Measurements from ENCODE around the gene DIO3. TPM values are rescaled to one million over a fixed set of nuclear protein-coding genes. Genes with fewer than 3 reads are reported as not detected.

Gene DIO3
- total RNA-seq, 1 donor from 2014 or later = 0.13 TPM

DNA sequence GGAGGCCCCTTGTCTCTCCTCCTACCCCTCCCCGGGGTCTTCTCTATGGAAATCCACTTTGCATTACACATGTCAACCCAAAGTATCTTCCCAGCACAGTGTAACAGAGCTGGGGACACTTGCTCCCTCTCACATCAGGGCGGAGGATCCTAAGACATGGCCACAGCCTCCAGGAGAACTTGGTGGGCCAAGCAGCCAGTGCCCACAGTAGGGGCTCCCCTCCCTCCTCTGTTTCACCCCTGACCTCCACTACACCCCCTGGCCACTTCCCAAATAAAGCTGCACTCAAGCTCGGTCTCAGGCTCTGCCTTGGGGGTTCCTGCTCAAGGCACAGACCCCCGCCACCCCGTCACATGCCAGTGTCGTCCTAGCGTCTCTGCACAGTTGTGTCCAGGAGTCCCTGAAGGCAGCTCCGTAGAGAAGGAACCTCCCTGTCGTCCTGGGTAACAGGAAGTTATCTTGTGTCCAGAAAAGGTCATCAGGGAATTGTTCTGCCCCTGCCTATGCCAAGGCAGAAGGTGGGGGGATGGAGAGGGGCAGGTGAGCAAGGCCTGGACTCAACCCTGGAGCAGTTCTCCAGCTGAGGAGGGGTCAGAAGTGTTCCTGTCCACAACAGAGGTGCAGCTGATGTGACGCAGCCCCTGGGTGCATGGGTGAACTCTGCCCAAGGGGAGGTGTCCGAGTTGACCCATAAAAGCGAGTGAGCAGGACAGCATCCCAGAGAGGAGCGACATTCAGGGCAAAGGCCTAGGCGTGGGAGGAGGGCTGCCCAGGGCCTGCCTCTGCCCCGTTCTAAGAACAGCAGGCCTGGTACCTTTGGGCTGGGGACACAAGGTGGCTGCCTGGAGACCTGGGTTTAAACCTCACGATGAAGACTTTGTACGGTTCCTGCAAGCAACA is 25.5 kb downstream of the DIO3 start:
- H3K36me3 ChIP-seq (ENCODE audit: control insufficient read depth, insufficient read depth, low read length) = no peaks in the 10 kb centered on the region
- no peak overlapping the region for H3K4me3 ChIP-seq (ENCODE audit: low read depth, low read length)
- TF ChIP-seq, protein P1, sequence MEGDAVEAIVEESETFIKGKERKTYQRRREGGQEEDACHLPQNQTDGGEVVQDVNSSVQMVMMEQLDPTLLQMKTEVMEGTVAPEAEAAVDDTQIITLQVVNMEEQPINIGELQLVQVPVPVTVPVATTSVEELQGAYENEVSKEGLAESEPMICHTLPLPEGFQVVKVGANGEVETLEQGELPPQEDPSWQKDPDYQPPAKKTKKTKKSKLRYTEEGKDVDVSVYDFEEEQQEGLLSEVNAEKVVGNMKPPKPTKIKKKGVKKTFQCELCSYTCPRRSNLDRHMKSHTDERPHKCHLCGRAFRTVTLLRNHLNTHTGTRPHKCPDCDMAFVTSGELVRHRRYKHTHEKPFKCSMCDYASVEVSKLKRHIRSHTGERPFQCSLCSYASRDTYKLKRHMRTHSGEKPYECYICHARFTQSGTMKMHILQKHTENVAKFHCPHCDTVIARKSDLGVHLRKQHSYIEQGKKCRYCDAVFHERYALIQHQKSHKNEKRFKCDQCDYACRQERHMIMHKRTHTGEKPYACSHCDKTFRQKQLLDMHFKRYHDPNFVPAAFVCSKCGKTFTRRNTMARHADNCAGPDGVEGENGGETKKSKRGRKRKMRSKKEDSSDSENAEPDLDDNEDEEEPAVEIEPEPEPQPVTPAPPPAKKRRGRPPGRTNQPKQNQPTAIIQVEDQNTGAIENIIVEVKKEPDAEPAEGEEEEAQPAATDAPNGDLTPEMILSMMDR (IDR thresholded peaks at IDR 0.05; ENCODE audit: insufficient read depth, low read length, poor library complexity, severe bottlenecking) = no peak
- H3K27me3 ChIP-seq (ENCODE audit: control insufficient read depth, insufficient read depth, low read length) = peaks cover 15% of the 10 kb centered on the region
- no peak for DNase-seq (ENCODE audit: low read depth)

DNA sequence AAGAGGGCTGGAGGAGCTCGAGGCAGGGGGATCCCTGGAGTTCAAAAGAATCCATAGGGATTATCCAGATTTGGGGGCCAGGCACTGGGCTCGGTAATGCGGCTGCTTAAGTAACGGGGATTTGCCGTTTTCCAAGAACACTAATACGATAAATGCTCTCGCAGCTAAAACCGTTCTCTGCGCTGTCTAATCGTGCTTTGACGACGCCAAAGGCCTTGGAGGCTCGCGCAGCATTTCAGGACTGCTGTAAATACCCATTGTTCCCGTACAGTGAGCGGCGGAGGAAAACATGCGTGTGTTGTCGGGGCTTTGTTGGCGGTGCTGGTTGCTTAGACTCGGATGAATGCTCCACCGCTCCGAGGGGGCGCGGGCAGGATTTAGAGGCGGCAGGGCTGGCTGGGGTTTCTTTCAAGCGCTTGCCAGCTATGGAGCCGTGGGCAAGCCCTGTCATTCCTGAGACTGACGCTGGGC is 26.2 kb downstream of the DIO3 start:
- Histone ChIP-seq H3K36me3 (ENCODE audit: control insufficient read depth, insufficient read depth, low read length) (no peaks in the 10 kb centered on the region), H3K27me3 (ENCODE audit: control insufficient read depth, insufficient read depth, low read length) (peaks cover 15% of the 10 kb centered on the region), H3K4me3 (ENCODE audit: low read depth, low read length) (no peak overlapping the region)
- DNase-seq (ENCODE audit: low read depth) = no peak
- TF ChIP-seq, protein P1 (IDR thresholded peaks at IDR 0.05; ENCODE audit: insufficient read depth, low read length, poor library complexity, severe bottlenecking) = no peak

DNA sequence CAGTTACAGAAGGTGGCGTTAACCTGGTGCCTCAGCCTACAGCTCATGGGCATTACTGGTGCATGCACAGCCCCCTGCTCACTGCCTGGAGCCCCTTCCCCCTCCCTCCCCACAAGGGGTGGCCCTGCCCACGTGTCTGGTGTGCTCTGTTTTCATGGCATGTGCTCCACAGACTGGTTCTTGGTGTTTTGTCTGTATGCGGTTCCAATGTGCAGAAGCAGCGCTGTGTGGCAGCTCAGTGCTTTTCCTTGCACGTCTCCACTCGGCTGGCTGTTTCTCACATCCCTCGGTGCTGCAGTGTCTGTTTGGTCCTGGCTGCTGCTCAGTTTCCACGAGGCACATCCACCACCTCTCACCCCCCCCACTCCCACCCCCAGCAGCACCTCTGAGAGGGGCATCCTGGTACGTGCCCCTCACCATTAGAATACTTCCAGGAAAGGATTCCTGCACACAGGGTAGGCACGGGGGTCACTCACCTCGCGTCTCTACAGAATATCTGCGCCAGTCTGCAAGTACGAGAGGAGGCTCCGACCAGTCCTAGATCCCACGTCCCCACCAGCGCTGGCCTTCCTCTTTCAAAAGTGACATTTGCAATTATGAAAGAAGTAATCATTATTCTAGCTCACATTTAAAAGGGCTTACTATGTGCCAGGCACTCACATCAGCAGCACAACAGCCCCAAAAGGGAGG is 27.1 kb downstream of the DIO3 start:
- Histone ChIP-seq H3K27me3 (ENCODE audit: control insufficient read depth, insufficient read depth, low read length) (peaks cover 15% of the 10 kb centered on the region), H3K36me3 (ENCODE audit: control insufficient read depth, insufficient read depth, low read length) (no peaks in the 10 kb centered on the region), H3K4me3 (ENCODE audit: low read depth, low read length) (no peak overlapping the region)
- DNase-seq (ENCODE audit: low read depth) = no peak
- TF ChIP-seq, protein P1 (IDR thresholded peaks at IDR 0.05; ENCODE audit: insufficient read depth, low read length, poor library complexity, severe bottlenecking) = no peak

DNA sequence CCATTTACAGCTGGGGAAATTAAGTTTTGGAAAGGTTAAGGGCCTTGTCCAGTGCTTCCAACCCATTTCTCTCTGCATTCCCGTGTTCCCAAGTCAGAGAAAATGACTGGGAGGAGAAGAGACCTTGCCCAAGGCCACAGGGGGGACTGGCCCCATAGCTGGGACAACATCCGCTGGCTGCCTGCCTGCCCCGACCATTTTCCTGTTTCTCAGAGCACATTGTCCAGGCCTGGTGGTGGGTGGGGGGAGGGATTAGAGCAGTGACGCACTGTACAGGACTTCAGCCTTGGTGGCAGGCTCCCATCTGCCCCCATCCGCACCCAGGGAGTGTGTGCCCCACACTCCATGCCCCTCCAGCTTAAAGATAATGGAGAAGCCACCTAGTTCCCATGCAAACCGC is 27.7 kb downstream of the DIO3 start:
- Histone ChIP-seq H3K27me3 (ENCODE audit: control insufficient read depth, insufficient read depth, low read length) (peaks cover 15% of the 10 kb centered on the region), H3K4me3 (ENCODE audit: low read depth, low read length) (no peak overlapping the region), H3K36me3 (ENCODE audit: control insufficient read depth, insufficient read depth, low read length) (no peaks in the 10 kb centered on the region)
- no peak for DNase-seq (ENCODE audit: low read depth)
- TF ChIP-seq, protein P1 (IDR thresholded peaks at IDR 0.05; ENCODE audit: insufficient read depth, low read length, poor library complexity, severe bottlenecking) = no peak

DNA sequence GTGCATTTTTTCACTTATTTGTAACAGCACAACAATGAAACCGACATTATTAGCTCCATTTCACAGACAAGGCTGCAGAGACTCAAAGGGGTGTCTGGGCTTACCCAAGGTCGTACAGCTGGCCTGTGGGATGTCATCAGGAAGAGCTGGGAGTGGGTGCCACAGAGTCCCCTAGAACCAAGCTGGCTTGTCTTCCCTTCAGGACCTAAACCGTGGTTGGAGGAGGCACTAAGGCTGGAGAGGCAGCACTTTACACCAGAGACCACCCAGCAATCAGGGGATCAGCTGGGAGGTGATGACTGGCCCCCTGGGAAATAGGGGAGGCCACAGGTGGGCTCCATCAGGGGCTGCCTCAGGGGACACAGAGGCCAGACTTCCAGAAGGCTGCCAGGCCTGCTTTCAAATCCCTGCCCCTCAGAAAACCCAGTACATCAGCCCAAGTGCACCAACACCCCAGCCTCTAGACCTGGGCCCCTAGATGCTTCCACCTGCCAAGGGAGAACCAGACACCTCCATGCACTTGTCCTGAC is 28.3 kb downstream of the DIO3 start:
- Histone ChIP-seq H3K27me3 (ENCODE audit: control insufficient read depth, insufficient read depth, low read length) (peaks cover 15% of the 10 kb centered on the region), H3K36me3 (ENCODE audit: control insufficient read depth, insufficient read depth, low read length) (no peaks in the 10 kb centered on the region), H3K4me3 (ENCODE audit: low read depth, low read length) (no peak overlapping the region)
- no peak for DNase-seq (ENCODE audit: low read depth)
- TF ChIP-seq, protein P1 (IDR thresholded peaks at IDR 0.05; ENCODE audit: insufficient read depth, low read length, poor library complexity, severe bottlenecking) = no peak
